Activated CD8-positive, alpha-beta T cell treated with anti-CD3 and anti-CD28 coated beads, Interleukin-2, amount 10 ng/mL, durations not matched to agents 7 days and 5 days (primary cell): ENCODE data around the gene PDGFC. TPM values are rescaled to one million over a fixed set of nuclear protein-coding genes. Genes with fewer than 3 reads are reported as not detected.

Source experiments
- ATAC-seq: fragments of 150-1000 bp; cut with Tn5 transposase; one replicate; pipeline ENCODE4 v1.10.0; 2021; ENCODE audit warnings: moderate library complexity
- CTCF ChIA-PET: fragments of 350-600 bp; sonication (Branson Sonifier 250); formaldehyde crosslinking; loops from one replicate; lab custom pipeline; 2021; ENCODE audit warnings: antibody characterized with exemption; lab: Charles Lee
- POLR2A ChIA-PET: fragments of 350-600 bp; sonication (Branson Sonifier 250); formaldehyde crosslinking; loops from one replicate; lab custom pipeline; 2021; ENCODE audit warnings: antibody characterized with exemption; lab: Charles Lee
- DNase-seq: peaks from one replicate; pipeline ENCODE4 v3.0.0-alpha.2; 2020
- H3K27ac Mint-ChIP-seq: one replicate; pipeline ENCODE4 v1.8.0; 2021; ENCODE audit warnings: mild to moderate bottlenecking, mixed read lengths
- H3K27me3 Mint-ChIP-seq: one replicate; pipeline ENCODE4 v1.8.0; 2021; ENCODE audit warnings: low read depth, mixed read lengths
- H3K36me3 Mint-ChIP-seq: one replicate; pipeline ENCODE4 v1.8.0; 2021; ENCODE audit warnings: low read depth, mixed read lengths
- H3K4me1 Mint-ChIP-seq: one replicate; pipeline ENCODE4 v1.8.0; 2021; ENCODE audit warnings: low read depth, mixed read lengths
- H3K4me3 Mint-ChIP-seq: one replicate; pipeline ENCODE4 v1.8.0; 2021; ENCODE audit warnings: mild to moderate bottlenecking, mixed read lengths
- H3K9me3 Mint-ChIP-seq: one replicate; pipeline ENCODE4 v1.8.0; 2022; ENCODE audit warnings: mixed read lengths; ENCODE audit not compliant: insufficient read depth
- total RNA-seq, 2 experiments: library from RNA; stranded (reverse); gene quantifications; one replicate each; pipeline ENCODE4 v1.2.3, GENCODE V29; 2021

Gene PDGFC, protein sequence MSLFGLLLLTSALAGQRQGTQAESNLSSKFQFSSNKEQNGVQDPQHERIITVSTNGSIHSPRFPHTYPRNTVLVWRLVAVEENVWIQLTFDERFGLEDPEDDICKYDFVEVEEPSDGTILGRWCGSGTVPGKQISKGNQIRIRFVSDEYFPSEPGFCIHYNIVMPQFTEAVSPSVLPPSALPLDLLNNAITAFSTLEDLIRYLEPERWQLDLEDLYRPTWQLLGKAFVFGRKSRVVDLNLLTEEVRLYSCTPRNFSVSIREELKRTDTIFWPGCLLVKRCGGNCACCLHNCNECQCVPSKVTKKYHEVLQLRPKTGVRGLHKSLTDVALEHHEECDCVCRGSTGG
- total RNA-seq: not detected

DNA sequence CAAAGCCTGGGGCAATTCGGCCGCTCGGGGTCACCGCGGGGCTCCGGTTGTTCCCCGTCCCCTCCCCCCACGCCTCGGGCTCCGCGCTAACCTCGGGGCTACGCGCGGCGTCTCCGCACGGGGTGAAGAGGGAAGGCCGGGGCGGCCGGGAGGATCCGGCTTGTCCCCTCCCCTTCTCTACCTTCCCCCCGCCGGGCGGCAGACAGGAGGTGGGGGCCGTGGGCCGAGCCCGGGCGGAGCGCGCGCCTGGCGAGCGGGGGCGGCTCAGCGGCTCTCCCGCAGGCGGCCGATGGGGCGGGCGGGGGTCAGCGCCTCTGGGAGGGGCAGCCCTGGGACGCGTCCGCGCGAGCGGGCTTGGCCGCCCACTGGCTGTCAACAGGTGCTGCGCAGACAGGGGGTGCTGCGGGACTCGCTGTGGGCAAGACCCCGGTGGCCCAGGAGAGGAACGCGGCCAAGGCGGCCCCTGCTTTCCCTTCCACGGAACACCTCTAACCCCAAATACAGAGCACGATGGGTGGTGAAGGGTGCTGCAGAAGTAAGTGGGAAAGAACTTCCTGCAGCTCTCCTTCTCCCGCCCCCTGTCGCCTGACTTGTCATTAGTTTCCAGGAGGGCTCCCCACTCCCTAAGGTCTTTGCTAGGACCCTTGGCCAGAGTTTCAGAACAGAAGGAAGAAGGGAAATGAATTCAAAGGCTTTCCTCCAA is at the start of gene PDGFC:
PDGFC (minus strand) TSS at position 124 of the 703 bp plus-strand sequence. CDS start 896 bp downstream, outside the sequence.
- Mint-ChIP-seq H3K36me3 (no peaks in the 10 kb centered on the region), H3K27me3 (peaks cover 39% of the 10 kb centered on the region), H3K4me1 (peaks cover 5% of the 10 kb centered on the region), H3K27ac (no peak within 1 kb of the TSS), H3K9me3 (no peaks in the 10 kb centered on the region), H3K4me3 (no peak within 1 kb of the TSS)
- CTCF ChIA-PET: no interaction called here
- POLR2A ChIA-PET: no interaction called here
- DNase-seq: no peak
- peak; percentile 61 for ATAC-seq

DNA sequence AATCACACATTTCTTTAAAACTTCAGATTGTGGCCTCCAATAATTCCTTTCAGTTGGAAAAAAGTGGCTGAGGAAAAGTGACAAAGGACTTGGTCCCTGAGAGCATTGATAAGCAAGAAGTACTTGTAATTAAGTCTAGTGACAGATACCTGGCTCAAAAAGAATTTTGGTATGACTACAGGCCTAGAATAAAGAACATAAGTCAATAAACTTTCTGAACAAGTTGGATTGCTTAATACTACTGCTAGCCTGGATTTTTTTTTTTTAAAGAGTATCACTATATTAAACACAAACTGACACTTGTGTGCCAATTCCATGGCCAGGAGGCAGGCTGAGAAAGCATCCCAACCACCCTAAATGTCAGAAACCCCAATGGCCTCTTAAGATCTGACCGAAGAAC is 49.3 kb upstream of the PDGFC start:
- DNase-seq (no peak), ATAC-seq (no peak)
- Mint-ChIP-seq H3K36me3 (no peaks in the 10 kb centered on the region), H3K27ac (no peak overlapping the region), H3K4me3 (no peak overlapping the region), H3K27me3 (no peaks in the 10 kb centered on the region), H3K4me1 (no peaks in the 10 kb centered on the region), H3K9me3 (no peaks in the 10 kb centered on the region)
- ChIA-PET POLR2A (no interaction called here), CTCF (no interaction called here)

DNA sequence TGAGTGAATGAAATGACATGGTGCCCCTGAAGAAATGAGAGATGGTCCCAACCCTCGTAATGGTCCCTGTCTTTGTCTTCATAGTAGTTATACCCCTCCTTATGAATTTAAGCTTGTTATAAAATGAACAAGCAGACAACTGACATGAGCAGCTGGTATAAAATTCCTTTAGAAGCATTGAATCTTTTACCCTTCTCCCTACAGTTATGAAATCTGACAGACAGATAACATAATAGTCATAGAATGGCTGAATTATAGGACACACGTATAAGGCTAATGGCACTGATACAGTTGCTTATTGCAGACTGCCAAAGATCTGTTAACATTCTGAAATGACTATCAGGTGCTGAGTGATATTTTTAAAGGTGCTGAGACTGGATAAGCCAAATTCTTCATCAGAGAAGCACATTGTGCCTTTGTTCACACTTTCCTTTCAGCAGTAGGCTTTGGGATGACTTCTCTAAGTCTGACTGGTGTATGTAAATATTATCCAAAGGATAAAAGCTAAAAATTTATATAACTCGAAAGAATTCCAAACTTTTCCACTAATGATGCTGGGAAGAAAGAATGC is 47.4 kb upstream of the PDGFC start:
- Mint-ChIP-seq H3K36me3 (no peaks in the 10 kb centered on the region), H3K9me3 (no peaks in the 10 kb centered on the region), H3K27me3 (no peaks in the 10 kb centered on the region), H3K27ac (no peak overlapping the region), H3K4me3 (no peak overlapping the region), H3K4me1 (no peaks in the 10 kb centered on the region)
- DNase-seq (no peak), ATAC-seq (no peak)
- ChIA-PET POLR2A (no interaction called here), CTCF (no interaction called here)

DNA sequence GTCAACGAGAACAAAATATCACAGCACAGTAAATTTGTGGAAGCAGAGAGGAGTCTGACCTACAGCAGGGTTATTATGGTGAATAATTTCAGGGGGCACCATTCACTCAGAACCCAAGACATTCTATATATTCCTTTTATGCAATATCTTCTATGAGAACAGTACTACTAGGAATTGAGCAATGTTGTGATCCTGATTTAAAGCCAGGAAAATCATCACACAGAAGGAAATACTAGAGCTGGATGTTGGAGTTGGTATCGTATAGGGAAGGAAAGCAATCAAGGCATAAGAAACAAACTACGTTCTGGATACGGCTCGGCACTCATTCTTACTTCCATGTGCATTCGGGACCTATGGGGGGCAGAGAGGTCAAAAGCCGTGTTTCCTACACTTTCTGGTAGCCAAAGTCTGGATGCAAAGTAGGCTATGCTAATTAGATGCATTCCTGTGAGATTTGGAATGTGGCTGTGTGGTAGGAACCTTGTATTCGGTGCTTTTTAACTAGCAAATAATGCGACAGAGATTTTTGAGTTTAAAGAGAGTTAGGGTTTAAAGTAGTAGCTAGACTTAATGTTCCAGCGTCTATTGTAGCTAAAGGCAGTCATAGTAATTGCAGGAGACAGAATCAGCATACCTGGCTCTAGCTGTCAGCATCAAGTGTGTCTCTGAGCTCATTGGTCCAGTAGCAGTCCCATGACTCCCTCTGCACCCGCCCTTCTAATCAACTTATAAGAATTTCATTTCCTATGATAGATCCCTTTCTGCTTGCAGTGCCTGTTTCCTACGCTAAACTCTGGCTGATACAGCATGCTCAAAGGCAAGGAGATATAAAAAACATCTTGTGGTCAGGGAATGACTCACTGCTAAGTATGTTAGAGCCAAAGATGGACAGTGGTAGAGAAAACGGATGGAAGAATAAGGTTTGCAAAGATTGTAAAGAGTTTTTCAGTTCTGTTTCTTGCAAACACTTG is 43.3 kb upstream of the PDGFC start:
- DNase-seq (no peak), ATAC-seq (no peak)
- no peaks in the 10 kb centered on the region for H3K36me3 Mint-ChIP-seq
- POLR2A ChIA-PET: no interaction called here
- no peak overlapping the region for H3K4me3 Mint-ChIP-seq
- no peaks in the 10 kb centered on the region for H3K9me3 Mint-ChIP-seq
- CTCF ChIA-PET: no interaction called here
- H3K27ac Mint-ChIP-seq: no peak overlapping the region
- no peaks in the 10 kb centered on the region for H3K4me1 Mint-ChIP-seq
- H3K27me3 Mint-ChIP-seq: no peaks in the 10 kb centered on the region

DNA sequence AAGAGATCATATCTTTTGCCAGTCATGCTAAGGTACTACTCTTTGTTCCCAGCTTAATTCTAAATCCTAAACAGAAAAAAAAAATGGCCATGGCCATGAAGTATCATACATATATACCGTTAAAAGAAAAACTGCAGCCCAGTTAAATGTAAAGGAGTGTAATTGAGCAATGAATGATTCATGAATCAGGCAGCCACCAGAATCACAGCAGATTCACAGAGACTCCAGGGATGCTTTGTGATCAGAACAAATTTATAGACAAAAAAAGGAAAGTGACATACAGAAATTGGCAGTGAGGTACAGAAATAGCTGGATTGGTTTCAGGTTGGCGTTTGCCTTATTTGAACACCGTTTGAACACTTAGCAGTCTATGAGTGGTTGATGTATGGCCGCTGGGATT is 42.1 kb upstream of the PDGFC start:
- Mint-ChIP-seq H3K27ac (no peak overlapping the region), H3K27me3 (no peaks in the 10 kb centered on the region), H3K4me1 (no peaks in the 10 kb centered on the region), H3K4me3 (no peak overlapping the region), H3K36me3 (no peaks in the 10 kb centered on the region), H3K9me3 (no peaks in the 10 kb centered on the region)
- DNase-seq: no peak
- ChIA-PET POLR2A (no interaction called here), CTCF (no interaction called here)
- no peak for ATAC-seq

DNA sequence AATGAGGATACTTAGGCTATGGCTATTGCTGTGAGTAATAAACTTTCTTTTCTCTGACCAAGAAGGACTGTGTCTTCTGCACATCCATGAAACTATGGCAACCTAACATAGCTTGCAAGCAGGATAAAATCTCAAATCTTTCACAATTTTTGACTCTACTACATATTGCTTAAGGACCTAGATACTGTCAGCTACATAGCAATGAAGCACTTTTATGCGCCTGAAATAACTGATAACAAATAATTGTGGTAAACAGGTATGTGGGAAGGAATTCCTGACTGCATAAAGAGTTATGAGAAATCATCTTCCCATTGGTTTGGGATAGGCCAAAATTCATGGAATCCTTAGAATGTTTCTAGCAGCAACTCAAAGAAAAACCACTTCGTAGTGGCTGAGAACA is 41.2 kb upstream of the PDGFC start:
- Mint-ChIP-seq H3K4me3 (no peak overlapping the region), H3K27ac (no peak overlapping the region), H3K36me3 (no peaks in the 10 kb centered on the region), H3K4me1 (no peaks in the 10 kb centered on the region), H3K9me3 (no peaks in the 10 kb centered on the region), H3K27me3 (no peaks in the 10 kb centered on the region)
- ChIA-PET CTCF (no interaction called here), POLR2A (no interaction called here)
- DNase-seq: no peak
- no peak for ATAC-seq

DNA sequence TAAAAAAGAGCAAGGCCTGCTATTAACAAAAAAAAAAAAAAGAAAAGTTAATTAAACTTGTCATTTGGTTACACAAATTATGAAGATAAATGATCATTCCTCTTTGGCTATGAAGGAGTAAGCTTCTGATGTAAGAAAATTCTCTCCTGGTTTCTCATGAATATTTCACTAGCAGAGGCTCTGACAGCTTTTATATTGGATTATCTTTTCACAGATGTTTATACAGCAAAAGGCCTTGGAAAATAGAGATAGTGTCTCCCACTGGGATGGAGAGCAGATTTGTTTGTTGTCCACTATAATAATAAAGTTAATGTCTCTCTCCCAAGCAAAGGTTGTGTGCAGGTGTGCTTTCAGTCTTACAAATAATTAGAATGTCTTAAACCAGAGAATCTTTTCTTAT is 40.7 kb upstream of the PDGFC start:
- CTCF ChIA-PET: no interaction called here
- DNase-seq (no peak), ATAC-seq (no peak)
- no peaks in the 10 kb centered on the region for H3K9me3 Mint-ChIP-seq
- H3K4me1 Mint-ChIP-seq: no peaks in the 10 kb centered on the region
- no peak overlapping the region for H3K4me3 Mint-ChIP-seq
- H3K27ac Mint-ChIP-seq: no peak overlapping the region
- no peaks in the 10 kb centered on the region for H3K27me3 Mint-ChIP-seq
- POLR2A ChIA-PET: no interaction called here
- no peaks in the 10 kb centered on the region for H3K36me3 Mint-ChIP-seq

DNA sequence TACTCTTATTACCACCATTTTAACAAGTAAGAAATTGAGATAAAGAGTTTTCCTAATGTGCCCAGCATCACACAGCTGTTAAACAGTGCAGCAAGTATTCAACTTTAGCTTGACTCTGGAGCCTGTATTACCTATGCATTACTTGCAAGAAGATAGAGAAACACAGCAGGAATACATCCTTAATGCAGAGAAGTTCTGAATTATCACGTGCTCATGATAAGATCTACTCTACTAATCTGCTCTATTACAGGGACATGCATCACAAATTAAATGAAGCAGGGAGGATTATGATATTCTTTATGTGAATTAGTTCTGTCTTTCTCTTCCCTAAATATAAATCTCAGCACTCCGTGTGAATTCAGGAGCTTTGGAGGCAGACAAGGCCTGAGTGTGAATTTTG is 39.0 kb upstream of the PDGFC start:
- ChIA-PET POLR2A (no interaction called here), CTCF (no interaction called here)
- ATAC-seq (no peak), DNase-seq (no peak)
- Mint-ChIP-seq H3K9me3 (no peaks in the 10 kb centered on the region), H3K27ac (no peak overlapping the region), H3K4me1 (no peaks in the 10 kb centered on the region), H3K27me3 (no peaks in the 10 kb centered on the region), H3K4me3 (no peak overlapping the region), H3K36me3 (no peaks in the 10 kb centered on the region)

DNA sequence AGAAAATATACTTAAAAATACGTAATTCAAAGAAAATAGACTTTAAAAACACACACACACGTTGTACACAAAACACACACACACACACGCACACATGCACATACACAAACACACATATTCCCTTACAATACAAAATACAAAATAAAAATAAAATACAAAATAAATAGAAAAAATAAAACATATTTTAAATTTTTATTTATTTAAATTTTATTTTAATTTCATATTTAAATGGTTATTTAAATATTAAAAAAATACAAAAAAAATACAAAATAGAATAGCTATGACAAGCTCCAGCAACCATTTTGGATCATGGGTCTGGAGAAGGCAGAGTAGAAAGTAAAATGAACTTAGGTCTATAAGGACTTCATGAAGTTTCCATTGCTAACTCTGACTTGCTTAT is 34.2 kb upstream of the PDGFC start:
- CTCF ChIA-PET: no interaction called here
- H3K36me3 Mint-ChIP-seq: no peaks in the 10 kb centered on the region
- DNase-seq (no peak), ATAC-seq (no peak)
- POLR2A ChIA-PET: no interaction called here
- no peaks in the 10 kb centered on the region for H3K9me3 Mint-ChIP-seq
- H3K4me1 Mint-ChIP-seq: no peaks in the 10 kb centered on the region
- no peak overlapping the region for H3K27ac Mint-ChIP-seq
- no peak overlapping the region for H3K4me3 Mint-ChIP-seq
- no peaks in the 10 kb centered on the region for H3K27me3 Mint-ChIP-seq

DNA sequence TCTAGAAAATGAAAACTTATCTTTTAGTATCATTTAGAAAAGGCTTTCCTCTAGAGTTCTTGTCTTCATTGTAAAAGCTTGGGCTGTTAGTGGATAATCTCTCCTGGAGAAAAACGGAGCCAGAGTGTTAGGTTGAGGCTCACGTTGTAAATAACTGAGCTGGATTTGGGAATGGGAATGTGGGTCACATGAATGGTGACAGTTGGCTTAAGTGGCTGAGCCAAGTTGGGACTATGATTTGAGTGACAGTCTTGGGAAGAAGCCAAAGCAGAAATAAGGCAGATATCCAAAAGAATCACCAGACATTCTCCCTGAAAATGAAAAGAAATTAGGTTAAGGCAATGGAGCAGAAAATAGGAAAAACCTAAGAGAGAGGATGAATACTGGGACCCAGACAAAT is 33.6 kb upstream of the PDGFC start:
- DNase-seq: no peak
- ChIA-PET CTCF (no interaction called here), POLR2A (no interaction called here)

DNA sequence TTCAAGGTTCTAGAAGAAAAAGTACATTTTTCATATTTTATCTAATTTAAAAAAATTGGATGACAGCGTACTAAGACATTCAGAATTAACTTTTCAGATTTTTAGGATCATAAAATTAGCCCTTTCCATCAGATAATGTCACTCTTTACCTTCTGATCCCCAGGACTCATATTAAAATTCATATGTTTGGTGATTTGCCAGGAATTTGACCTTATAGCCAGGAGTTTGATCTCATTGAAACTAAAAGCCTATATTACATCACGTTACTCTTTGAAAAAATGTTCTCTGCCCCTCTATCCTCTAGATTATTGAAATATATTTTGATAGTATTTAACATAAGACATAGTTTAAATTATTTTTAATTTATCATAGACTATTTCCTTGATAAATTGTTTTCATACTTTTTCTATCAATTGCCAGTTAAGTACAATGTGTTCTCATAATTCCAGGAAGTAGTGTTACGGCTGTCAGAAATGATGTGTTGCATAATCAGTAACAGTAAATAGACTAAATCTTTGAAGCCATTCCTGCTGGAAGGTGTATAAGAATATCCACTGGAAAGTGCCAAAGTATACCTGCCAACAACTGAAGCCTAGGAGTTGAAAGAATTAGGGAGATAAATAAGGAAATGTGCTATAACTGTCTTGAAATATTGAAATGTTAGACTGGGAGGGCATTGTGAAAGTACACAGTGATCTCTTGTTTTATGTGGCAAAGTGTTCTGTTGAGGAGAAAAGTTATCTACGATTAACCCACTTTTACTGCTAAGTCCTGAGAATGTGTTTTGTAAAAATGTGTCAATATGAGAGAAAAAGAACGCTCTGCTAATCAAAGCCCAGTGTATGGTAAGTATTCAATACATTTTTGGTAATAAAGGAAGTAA is 32.9 kb upstream of the PDGFC start:
- ChIA-PET CTCF (no interaction called here), POLR2A (no interaction called here)
- Mint-ChIP-seq H3K4me3 (no peak overlapping the region), H3K36me3 (no peaks in the 10 kb centered on the region), H3K27me3 (no peaks in the 10 kb centered on the region), H3K4me1 (no peaks in the 10 kb centered on the region), H3K9me3 (no peaks in the 10 kb centered on the region), H3K27ac (no peak overlapping the region)
- ATAC-seq (no peak), DNase-seq (no peak)

More for the DNA sequence above, 33.6 kb upstream of the PDGFC start:
- H3K4me1 Mint-ChIP-seq: no peaks in the 10 kb centered on the region
- no peaks in the 10 kb centered on the region for H3K27me3 Mint-ChIP-seq
- no peak for ATAC-seq
- no peak overlapping the region for H3K4me3 Mint-ChIP-seq
- H3K9me3 Mint-ChIP-seq: no peaks in the 10 kb centered on the region
- H3K27ac Mint-ChIP-seq: no peak overlapping the region
- no peaks in the 10 kb centered on the region for H3K36me3 Mint-ChIP-seq
